VCaP (cell line): ENCODE data around the gene UBXN2A.
A peak's percentile ranks its signal among the peaks of the same experiment; 100 is the strongest.

Experiments
- H3K27ac ChIP-seq: fragments of 450-650 bp; 2 replicates; pipeline ENCODE4 v1.5.1; 2017
- TF ChIP-seq, protein P1 (sequence below): fragments of 450-650 bp; conservative IDR thresholded peaks from 2 replicates; pipeline ENCODE4 v1.5.1; 2017; ENCODE audit warnings: mild to moderate bottlenecking, moderate library complexity

UBXN2A gene

GRCh38 chr2:23905155-23905554, 35.1 kb upstream of the UBXN2A start:
- H3K27ac ChIP-seq = no peak overlapping the region
- TF ChIP-seq, protein P1, sequence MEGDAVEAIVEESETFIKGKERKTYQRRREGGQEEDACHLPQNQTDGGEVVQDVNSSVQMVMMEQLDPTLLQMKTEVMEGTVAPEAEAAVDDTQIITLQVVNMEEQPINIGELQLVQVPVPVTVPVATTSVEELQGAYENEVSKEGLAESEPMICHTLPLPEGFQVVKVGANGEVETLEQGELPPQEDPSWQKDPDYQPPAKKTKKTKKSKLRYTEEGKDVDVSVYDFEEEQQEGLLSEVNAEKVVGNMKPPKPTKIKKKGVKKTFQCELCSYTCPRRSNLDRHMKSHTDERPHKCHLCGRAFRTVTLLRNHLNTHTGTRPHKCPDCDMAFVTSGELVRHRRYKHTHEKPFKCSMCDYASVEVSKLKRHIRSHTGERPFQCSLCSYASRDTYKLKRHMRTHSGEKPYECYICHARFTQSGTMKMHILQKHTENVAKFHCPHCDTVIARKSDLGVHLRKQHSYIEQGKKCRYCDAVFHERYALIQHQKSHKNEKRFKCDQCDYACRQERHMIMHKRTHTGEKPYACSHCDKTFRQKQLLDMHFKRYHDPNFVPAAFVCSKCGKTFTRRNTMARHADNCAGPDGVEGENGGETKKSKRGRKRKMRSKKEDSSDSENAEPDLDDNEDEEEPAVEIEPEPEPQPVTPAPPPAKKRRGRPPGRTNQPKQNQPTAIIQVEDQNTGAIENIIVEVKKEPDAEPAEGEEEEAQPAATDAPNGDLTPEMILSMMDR = no peak

DNA sequence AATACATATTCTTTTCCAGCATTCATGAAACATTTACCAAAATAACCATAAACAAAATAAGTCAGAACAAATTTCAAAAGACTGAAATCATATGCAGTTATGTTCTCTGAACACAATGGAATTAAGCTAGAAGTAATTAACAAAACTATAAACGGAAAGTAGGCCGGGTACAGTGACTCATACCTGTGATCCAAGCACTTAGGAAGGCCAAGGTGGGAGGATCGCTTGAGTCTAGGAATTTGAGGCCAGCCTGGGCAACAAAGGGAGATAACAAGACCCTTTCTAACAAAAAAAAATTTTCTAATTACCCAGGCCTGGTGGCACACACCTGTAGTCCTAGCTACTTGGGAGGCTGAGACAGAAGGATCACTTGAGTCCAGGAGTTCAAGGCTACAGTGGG, 28.2 kb upstream of the UBXN2A start:
- TF ChIP-seq, protein P1 = no peak
- no peak overlapping the region for H3K27ac ChIP-seq

- H3K27ac ChIP-seq = no peak overlapping the region
- TF ChIP-seq, protein P1 = no peak
Observed at GRCh38 chr2:23915327-23915726, 24.9 kb upstream of the UBXN2A start.

DNA sequence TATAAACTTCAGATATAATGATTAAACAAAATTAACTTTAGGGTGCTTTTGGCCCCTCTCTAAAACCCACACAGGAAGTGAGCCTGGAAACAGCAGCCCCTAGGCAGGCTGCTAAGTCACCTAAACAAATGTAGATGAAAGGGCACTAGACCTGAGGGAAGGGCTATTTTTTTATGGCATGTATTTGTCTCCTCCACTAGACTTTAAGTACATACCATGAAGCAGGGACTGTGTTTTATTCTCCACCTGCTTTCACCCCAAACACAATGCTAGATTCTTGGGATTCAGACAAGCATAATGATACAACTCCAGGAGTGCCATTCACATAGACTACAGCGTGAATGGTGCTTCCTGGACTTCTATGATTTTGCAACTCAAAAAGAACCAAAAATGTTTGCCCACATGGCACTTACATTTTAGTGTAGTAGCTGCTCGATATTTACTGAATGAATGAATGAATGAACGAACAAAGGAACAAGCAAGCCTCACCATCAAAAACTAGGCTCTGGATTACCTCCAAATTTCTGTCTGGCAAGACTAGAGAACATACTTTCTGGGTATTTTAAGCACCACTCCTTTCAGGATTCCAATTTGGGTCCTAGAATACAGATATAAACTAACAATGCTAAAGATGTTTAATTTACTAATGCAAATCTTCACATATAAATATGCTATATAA, 23.4 kb upstream of the UBXN2A start:
- TF ChIP-seq, protein P1 = no peak
- no peak overlapping the region for H3K27ac ChIP-seq

GRCh38 chr2:23918837-23919489, 21.3 kb upstream of the UBXN2A start:
- TF ChIP-seq, protein P1 = no peak
- H3K27ac ChIP-seq = no peak overlapping the region

DNA sequence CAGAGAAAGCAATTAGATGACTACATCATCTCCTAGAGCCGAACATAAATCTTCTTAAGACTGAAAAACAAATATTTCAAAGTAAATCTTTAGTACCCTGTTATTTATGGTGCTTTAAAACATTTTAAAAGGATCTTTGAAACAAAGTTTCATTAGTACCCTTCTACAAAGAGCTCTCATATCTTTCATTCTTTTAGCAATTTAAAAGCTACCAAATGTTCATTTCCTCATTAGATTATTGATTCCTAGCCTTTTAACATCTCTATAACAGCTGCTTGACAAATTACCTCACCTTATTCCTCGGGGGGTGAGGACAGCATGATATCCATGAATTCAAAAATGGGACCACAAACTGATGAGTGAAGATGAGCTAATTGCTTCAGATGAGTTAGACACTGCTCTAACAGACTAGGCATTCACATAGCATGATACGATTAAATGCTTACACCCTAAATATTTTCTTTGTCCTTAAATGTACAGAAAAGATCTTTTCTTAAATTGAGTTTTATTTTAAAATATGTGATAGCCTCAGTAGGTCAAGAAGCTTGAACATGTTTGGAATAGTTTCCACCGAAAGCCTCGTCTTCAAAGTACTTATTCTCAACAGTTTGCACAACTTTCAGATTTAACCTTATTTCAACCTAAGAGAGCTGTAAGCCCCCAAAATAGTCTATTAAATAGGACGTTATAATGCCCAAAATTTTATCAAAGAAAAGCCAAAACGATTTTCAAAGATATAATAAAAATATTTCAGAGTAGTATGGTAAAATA, 15.5 kb upstream of the UBXN2A start:
- TF ChIP-seq, protein P1 = no peak
- peak overlapping the region; percentile 97 for H3K27ac ChIP-seq

DNA sequence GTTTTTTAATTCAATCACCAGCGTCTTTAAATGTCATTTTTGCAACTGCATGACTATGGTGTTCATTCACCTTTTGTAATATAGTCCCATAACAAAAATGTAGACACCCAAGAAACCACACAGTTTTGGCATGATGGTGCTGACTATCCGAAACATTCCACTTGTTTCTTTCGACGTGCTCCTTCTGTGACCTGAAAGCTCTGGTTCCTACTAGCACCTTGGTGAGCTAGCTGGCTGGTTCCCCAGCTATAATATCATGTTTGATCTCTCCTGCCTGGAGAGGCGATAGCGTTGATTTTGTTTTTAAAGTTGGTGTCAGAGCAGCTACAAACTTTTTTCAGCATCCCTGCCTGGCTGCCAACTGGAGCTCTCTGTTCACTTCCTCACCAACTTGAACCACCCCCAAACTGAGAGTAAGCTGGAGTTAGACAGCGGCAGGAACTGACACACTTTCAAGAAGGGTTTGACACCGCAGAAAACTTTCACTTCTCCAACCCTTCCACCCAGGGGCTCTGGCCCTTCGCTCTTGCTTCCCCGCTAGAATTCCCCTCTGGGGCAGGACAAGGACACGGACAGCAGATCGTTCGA, 14.5 kb upstream of the UBXN2A start:
- TF ChIP-seq, protein P1 = no peak
- H3K27ac ChIP-seq = peak overlapping the region; percentile 97
